ENCODE data around the gene ZFR2. TPM values are rescaled to one million over a fixed set of nuclear protein-coding genes. Genes with fewer than 3 reads are reported as not detected.
A peak's percentile ranks its signal among the peaks of the same experiment; 100 is the strongest.

ZFR2 gene
- total and polyA plus RNA-seq, 2 of the 8 experiments (the other 6 are each of a cell fraction or from before 2014, with no cell fraction given), result 14.5 to 28.4 TPM

DNA sequence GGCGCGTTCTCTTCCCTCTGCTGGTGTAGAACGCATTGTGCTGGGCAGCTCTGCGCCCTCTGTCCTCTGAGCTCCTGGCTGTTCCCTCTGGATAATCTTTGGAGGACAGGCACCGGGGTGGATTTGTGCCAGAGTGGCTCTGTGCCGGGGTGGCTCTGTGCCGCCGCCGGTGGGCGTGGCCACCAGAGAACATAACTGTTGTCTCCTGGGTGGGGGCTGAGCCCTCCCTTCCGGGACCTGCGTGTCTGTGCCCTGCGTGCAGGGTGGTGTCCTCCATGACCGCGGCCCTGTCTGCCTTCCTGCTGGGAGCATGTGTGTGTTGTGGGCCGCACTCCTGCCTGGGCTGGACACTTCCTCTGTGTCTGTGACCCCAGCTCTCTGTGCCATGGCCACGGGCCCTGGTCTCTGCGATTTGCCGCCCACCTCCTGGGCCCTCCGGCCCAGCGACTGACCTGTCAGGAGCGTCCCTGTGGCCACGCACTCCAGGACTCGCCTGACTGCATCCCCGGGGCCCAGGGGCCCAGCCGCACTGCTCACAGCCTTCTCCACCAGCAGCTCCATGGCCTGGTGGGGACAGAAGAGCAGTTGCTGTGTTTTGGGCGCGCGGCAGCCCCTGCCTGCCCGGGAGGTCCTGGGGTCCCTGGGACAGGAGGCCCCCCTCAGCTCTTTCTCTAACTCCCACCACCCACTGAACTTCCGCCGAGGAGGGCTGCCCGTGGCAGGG lies 60.3 kb downstream of the ZFR2 start:
- no peak for DNase-seq (ENCODE audit: low read depth in 1 of 2, low spot score in 2 of 2)
- Histone ChIP-seq H2BK12ac (ENCODE audit: low read depth, low read length) (no peak overlapping the region), H3K14ac (ENCODE audit: insufficient read length) (no peak overlapping the region), H3K23me2 (ENCODE audit: low read depth, low read length) (peaks cover 3% of the 10 kb centered on the region; the same call in 1 of the 2 replicates), H3K4ac (replicated peaks; ENCODE audit: insufficient read length, low read depth, low read length) (no peak overlapping the region), H3K27me3 (replicated peaks in 1 of 4; ENCODE audit: control insufficient read depth in 3 of 4, extremely low read depth in 1 of 4, insufficient read depth in 3 of 4, low read length in 3 of 4) (no peaks in the 10 kb centered on the region), H2BK20ac (ENCODE audit: low read length) (no peak overlapping the region), H3K4me2 (ENCODE audit: insufficient read depth in 1 of 2, low read depth in 2 of 2, low read length in 2 of 2) (no peak overlapping the region), H2AFZ (ENCODE audit: low read length) (no peak overlapping the region), H4K8ac (ENCODE audit: extremely low read depth, insufficient read depth, low read length) (peak overlapping the region; percentile 68; the same call in 1 of the 2 replicates), H3K18ac (ENCODE audit: extremely low read depth, low read length) (no peak overlapping the region), H3K4me1 (replicated peaks in 1 of 4; ENCODE audit: control insufficient read depth in 3 of 4, insufficient read depth in 4 of 4, low read length in 3 of 4) (no peaks in the 10 kb centered on the region; a peak in 1 of 7 replicates), H3K79me1 (ENCODE audit: low read depth, low read length) (no peaks in the 10 kb centered on the region), H2BK120ac (replicated peaks; ENCODE audit: low read depth, low read length) (no peak overlapping the region), H2BK15ac (ENCODE audit: low read length) (no peak overlapping the region), H3K23ac (ENCODE audit: insufficient read length) (no peak overlapping the region), H4K5ac (ENCODE audit: insufficient read length, low read depth, low read length) (no peak overlapping the region), H2BK5ac (ENCODE audit: low read depth, low read length) (no peak overlapping the region; the same call in 1 of the 2 replicates), H4K20me1 (replicated peaks in 1 of 2; ENCODE audit: control insufficient read depth in 1 of 2, insufficient read depth in 2 of 2, low read length in 2 of 2) (peaks cover 0 to 9% of the 10 kb centered on the region in 2 experiments), H3K79me2 (ENCODE audit: control insufficient read depth in 1 of 2, insufficient read depth in 2 of 2, low read length in 2 of 2) (no peaks in the 10 kb centered on the region), H3K9me3 (ENCODE audit: insufficient read depth in 2 of 2, low read depth in 1 of 2, low read length in 1 of 2) (peaks cover 0 to 4% of the 10 kb centered on the region in 2 experiments; a peak in 1 of 4 replicates), H3K56ac (replicated peaks; ENCODE audit: insufficient read length, low read depth, low read length) (no peak overlapping the region), H3K4me3 (ENCODE audit: extremely low read depth in 1 of 4, insufficient read depth in 2 of 4, low read depth in 3 of 4, low read length in 4 of 4) (no peak overlapping the region), H3K36me3 (ENCODE audit: control insufficient read depth in 2 of 4, insufficient read depth in 4 of 4, low read length in 3 of 4) (peaks cover 0 to 3% (median 0%) of the 10 kb centered on the region in 4 experiments; a peak in 1 of 8 replicates), H3K27ac (ENCODE audit: low read depth, low read length) (no peak overlapping the region), H3K9ac (replicated peaks in 1 of 4; ENCODE audit: extremely low read depth in 1 of 4, low read depth in 3 of 4, low read length in 3 of 4) (no peak overlapping the region), H2AK5ac (ENCODE audit: low read depth, low read length) (no peak overlapping the region), H4K91ac (replicated peaks; ENCODE audit: insufficient read length, low read length) (no peak overlapping the region)
- ChIA-PET POLR2A (ENCODE audit: partially characterized antibody) (interaction anchor here (2.0 kb wide), 1 partner anchor 10 kb away, joined by 7 read pairs; no protein-coding TSS in a partner anchor), CTCF (ENCODE audit: partially characterized antibody) (interaction anchor here (1.3 to 1.5 kb wide), 2 partner anchors 10 to 13 kb away, joined by 4 to 5 read pairs; no protein-coding TSS in a partner anchor)
- no peak for FAIRE-seq
- 95% methylated on average over 27 of the region's 33 CpGs; no CpG with 5 or more reads in 1 of the 2 experiments for WGBS, 2 experiments (ENCODE audit: extremely low coverage in 1 of 2, insufficient coverage in 1 of 2, insufficient read length in 1 of 2, insufficient replicate concordance in 2 of 2, low coverage in 1 of 2, low lambda C conversion rate in 2 of 2, missing lambda C conversion rate in 1 of 2)
- TF ChIP-seq JUND (IDR thresholded peaks at IDR 0.05; ENCODE audit: low read length), result no peak

All from H1 (cell line).